Neural progenitor cell (in vitro differentiated cells): ENCODE measurements around the gene PDCD1.

ENCODE experiments used
- CTCF ChIP-seq: fragments of 200-600 bp; sonication (generic); IDR thresholded peaks from 2 replicates; pipeline ENCODE4 v1.5.1; 2017; ENCODE audit warnings: antibody characterized with exemption, mild to moderate bottlenecking
- EZH2 ChIP-seq: fragments of 200-600 bp; sonication (generic); IDR thresholded peaks from 2 replicates; pipeline ENCODE4 v1.6.1; 2017; ENCODE audit warnings: antibody characterized with exemption, mild to moderate bottlenecking, moderate library complexity
- EZH2phosphoT487 ChIP-seq: fragments of 200-600 bp; sonication (generic); IDR thresholded peaks from 2 replicates; pipeline ENCODE4 v1.6.1; 2017; ENCODE audit warnings: antibody characterized with exemption

DNA sequence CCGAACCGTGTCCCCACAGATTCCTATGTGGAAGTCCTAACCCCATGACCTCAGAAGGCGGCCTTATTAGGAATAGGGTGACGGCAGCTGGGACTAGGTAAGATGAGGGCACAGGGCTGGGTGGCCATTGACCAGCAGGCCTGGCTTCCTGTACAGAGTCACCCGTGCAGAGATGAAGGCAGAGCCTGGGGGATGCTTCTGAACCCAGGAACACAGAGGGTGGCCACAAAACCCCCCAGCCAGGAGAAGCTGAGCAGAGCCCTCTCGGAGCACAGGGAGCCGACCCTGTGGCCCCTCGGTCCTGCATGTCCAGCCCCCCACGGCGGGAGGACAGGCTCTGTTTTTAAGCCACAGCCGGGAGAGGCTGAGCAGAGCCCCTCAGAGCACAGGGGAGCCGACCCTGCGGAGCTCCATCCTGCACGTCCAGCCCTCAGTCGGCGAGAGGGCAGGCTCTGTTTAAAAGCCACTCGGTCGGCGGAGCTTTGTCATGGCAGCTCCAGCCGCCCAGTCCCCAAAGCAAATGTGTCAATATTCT is 2.7 kb downstream of the PDCD1 start:
- TF ChIP-seq CTCF, result no peak
- no peak for TF ChIP-seq EZH2phosphoT487
- no peak for TF ChIP-seq EZH2
